BLaER1 (cell line): ENCODE results near the gene KXD1.

Experiments used
- H3K27ac ChIP-seq: shearing (Covaris generic); formaldehyde crosslinking; 2 replicates; pipeline ENCODE4 v1.8.1; 2022
- H3K27me3 ChIP-seq: shearing (Covaris generic); formaldehyde crosslinking; 2 replicates; pipeline ENCODE4 v1.8.1; 2022
- H3K36me3 ChIP-seq: shearing (Covaris generic); formaldehyde crosslinking; 2 replicates; pipeline ENCODE4 v1.8.1; 2022
- H3K4me1 ChIP-seq: shearing (Covaris generic); formaldehyde crosslinking; 2 replicates; pipeline ENCODE4 v1.8.1; 2022
- H3K4me2 ChIP-seq: shearing (Covaris generic); formaldehyde crosslinking; 2 replicates; pipeline ENCODE4 v1.8.1; 2022
- H3K4me3 ChIP-seq: shearing (Covaris generic); formaldehyde crosslinking; 2 replicates; pipeline ENCODE4 v1.8.1; 2022
- H3K9ac ChIP-seq: shearing (Covaris generic); formaldehyde crosslinking; 2 replicates; pipeline ENCODE4 v1.8.1; 2022
- H3K9me3 ChIP-seq: shearing (Covaris generic); formaldehyde crosslinking; 2 replicates; pipeline ENCODE4 v1.8.1; 2022
- H4K20me1 ChIP-seq: shearing (Covaris generic); formaldehyde crosslinking; 2 replicates; pipeline ENCODE4 v1.8.1; 2022
- Cebpa-rat ChIP-seq: shearing (Covaris generic); IDR thresholded peaks from 2 replicates; pipeline ENCODE4 v1.8.1; 2022

The KXD1 gene

GRCh38 chr19:18557411-18558201 is at the start of gene KXD1:
Gene KXD1 (plus strand): TSS chr19:18557870. CDS start chr19:18562057, 4,187 bp downstream.
- Histone ChIP-seq H3K9me3 (no peaks in the 10 kb centered on the region), H3K9ac (peak within 1 kb of the TSS; percentile 91), H4K20me1 (peaks cover 23% of the 10 kb centered on the region), H3K36me3 (peaks cover 24% of the 10 kb centered on the region), H3K4me1 (peaks cover 24% of the 10 kb centered on the region), H3K27me3 (no peaks in the 10 kb centered on the region), H3K4me2 (peak within 1 kb of the TSS; percentile 90), H3K4me3 (peak within 1 kb of the TSS; percentile 96), H3K27ac (peak within 1 kb of the TSS; percentile 93)
- no peak for TF ChIP-seq Cebpa-rat

GRCh38 chr19:18508585-18508984 is 49.1 kb upstream of the KXD1 start:
- Histone ChIP-seq H4K20me1 (peaks cover 100% of the 10 kb centered on the region), H3K27me3 (no peaks in the 10 kb centered on the region), H3K27ac (peak overlapping the region; percentile 70; the same call in 1 of the 2 replicates), H3K4me2 (no peak overlapping the region; the same call in 1 of the 2 replicates), H3K9ac (0 out of 2 replicates have a peak overlapping the region, but pooled peaks have one; percentile 53), H3K4me1 (peaks cover 64% of the 10 kb centered on the region), H3K4me3 (no peak overlapping the region), H3K9me3 (no peaks in the 10 kb centered on the region), H3K36me3 (peaks cover 7% of the 10 kb centered on the region; the same call in 1 of the 2 replicates)
- no peak for TF ChIP-seq Cebpa-rat

GRCh38 chr19:18510216-18510615 is 47.5 kb upstream of the KXD1 start:
- Histone ChIP-seq H3K4me2 (no peak overlapping the region), H4K20me1 (peaks cover 100% of the 10 kb centered on the region), H3K27ac (no peak overlapping the region), H3K4me3 (no peak overlapping the region), H3K9ac (no peak overlapping the region), H3K36me3 (peaks cover 12% of the 10 kb centered on the region; the same call in 1 of the 2 replicates), H3K9me3 (no peaks in the 10 kb centered on the region), H3K27me3 (no peaks in the 10 kb centered on the region), H3K4me1 (peaks cover 63% of the 10 kb centered on the region)
- TF ChIP-seq Cebpa-rat = no peak

- Histone ChIP-seq H3K9ac (no peak overlapping the region), H3K9me3 (no peaks in the 10 kb centered on the region), H3K4me2 (no peak overlapping the region), H3K36me3 (peaks cover 13% of the 10 kb centered on the region; the same call in 1 of the 2 replicates), H3K4me3 (no peak overlapping the region), H3K27me3 (no peaks in the 10 kb centered on the region), H4K20me1 (peaks cover 100% of the 10 kb centered on the region), H3K27ac (no peak overlapping the region), H3K4me1 (peaks cover 52% of the 10 kb centered on the region)
- TF ChIP-seq Cebpa-rat = no peak
Observed at GRCh38 chr19:18513868-18514267, 43.8 kb upstream of the KXD1 start.

GRCh38 chr19:18514800-18515682 is 42.6 kb upstream of the KXD1 start:
- Histone ChIP-seq H3K27ac (no peak overlapping the region), H3K9me3 (no peaks in the 10 kb centered on the region), H3K4me1 (peaks cover 57% of the 10 kb centered on the region), H3K4me2 (no peak overlapping the region; the same call in 1 of the 2 replicates), H3K27me3 (no peaks in the 10 kb centered on the region), H3K36me3 (peaks cover 13% of the 10 kb centered on the region; the same call in 1 of the 2 replicates), H3K9ac (peak overlapping the region; percentile 26; the same call in 1 of the 2 replicates), H3K4me3 (no peak overlapping the region), H4K20me1 (peaks cover 100% of the 10 kb centered on the region)
- no peak for TF ChIP-seq Cebpa-rat

GRCh38 chr19:18515959-18516358 is 41.7 kb upstream of the KXD1 start:
- Histone ChIP-seq H3K27me3 (no peaks in the 10 kb centered on the region), H3K27ac (no peak overlapping the region), H3K9me3 (no peaks in the 10 kb centered on the region), H3K9ac (no peak overlapping the region), H4K20me1 (peaks cover 97% of the 10 kb centered on the region), H3K36me3 (peaks cover 13% of the 10 kb centered on the region; the same call in 1 of the 2 replicates), H3K4me2 (no peak overlapping the region), H3K4me3 (no peak overlapping the region), H3K4me1 (peaks cover 56% of the 10 kb centered on the region)
- TF ChIP-seq Cebpa-rat = no peak

GRCh38 chr19:18517606-18518005 is 40.1 kb upstream of the KXD1 start:
- no peak overlapping the region for H3K27ac ChIP-seq
- H3K4me1 ChIP-seq = peaks cover 56% of the 10 kb centered on the region
- H3K9me3 ChIP-seq = no peaks in the 10 kb centered on the region
- no peaks in the 10 kb centered on the region for H3K27me3 ChIP-seq
- peaks cover 89% of the 10 kb centered on the region for H4K20me1 ChIP-seq
- no peak overlapping the region for H3K9ac ChIP-seq
- H3K4me2 ChIP-seq = no peak overlapping the region
- TF ChIP-seq Cebpa-rat = no peak
- peaks cover 13% of the 10 kb centered on the region; the same call in 1 of the 2 replicates for H3K36me3 ChIP-seq
- H3K4me3 ChIP-seq = no peak overlapping the region

- Histone ChIP-seq H3K9ac (peak overlapping the region; percentile 19; the same call in 1 of the 2 replicates), H3K4me3 (no peak overlapping the region), H3K27ac (no peak overlapping the region), H3K27me3 (no peaks in the 10 kb centered on the region), H4K20me1 (peaks cover 79% of the 10 kb centered on the region), H3K4me2 (peak overlapping the region; percentile 99), H3K36me3 (peaks cover 13% of the 10 kb centered on the region; the same call in 1 of the 2 replicates), H3K4me1 (peaks cover 56% of the 10 kb centered on the region), H3K9me3 (no peaks in the 10 kb centered on the region)
- no peak for TF ChIP-seq Cebpa-rat
Observed at GRCh38 chr19:18518639-18519038, 39.0 kb upstream of the KXD1 start.

GRCh38 chr19:18519962-18520847 is 37.5 kb upstream of the KXD1 start:
- no peak for TF ChIP-seq Cebpa-rat
- Histone ChIP-seq H4K20me1 (peaks cover 63% of the 10 kb centered on the region), H3K4me1 (peaks cover 42% of the 10 kb centered on the region), H3K4me2 (peak overlapping the region; percentile 99), H3K27ac (peak overlapping the region; percentile 96), H3K4me3 (peak overlapping the region; percentile 100), H3K36me3 (peaks cover 8% of the 10 kb centered on the region; the same call in 1 of the 2 replicates), H3K9ac (peak overlapping the region; percentile 98), H3K9me3 (no peaks in the 10 kb centered on the region), H3K27me3 (no peaks in the 10 kb centered on the region)
